Measurements from ENCODE around the gene NUP43. TPM values are rescaled to one million over a fixed set of nuclear protein-coding genes. Genes with fewer than 3 reads are reported as not detected.

The NUP43 gene
- total and polyA plus RNA-seq, 2 of the 13 experiments (the other 11 are each of a cell fraction or from before 2014, with no cell fraction given) = 38.9 to 85.1 TPM

GRCh38 chr6:149749594-149750135, 3.3 kb upstream of the NUP43 start, which contains the start of gene PCMT1:
Gene PCMT1, plus strand, starts transcription at chr6:149749741. Its CDS starts 161 bp downstream, at chr6:149749902.
- no peaks in the 10 kb centered on the region for H3K9me3 ChIP-seq (ENCODE audit: low read length)
- peak within 1 kb of the TSS; percentile 95 for H3K9ac ChIP-seq (ENCODE audit: insufficient read depth, low read depth, low read length)
- peak; percentile 86 for DNase-seq (ENCODE audit: low spot score)
- peaks cover 25% of the 10 kb centered on the region for H4K20me1 ChIP-seq (ENCODE audit: insufficient read depth, low read length)
- ChIA-PET CTCF (ENCODE audit: low intra/inter-chr PET ratio, low total read pairs) (no interaction called here), POLR2A (interaction anchor here (0.8 to 7.6 kb wide), 7 partner anchors 8 to 184 kb away, joined by 3 to 77 read pairs (median 7); partner anchors contain the start of genes GINM1 and LATS1)
- H3K27ac ChIP-seq (ENCODE audit: extremely low read length, insufficient read depth, low read length) = peak within 1 kb of the TSS; percentile 99
- intact Hi-C loops (cut with micrococcal nuclease; ENCODE audit: unreplicated experiment) = loop anchor here (5.0 kb wide), 1 partner anchor 113 kb away; the partner anchor contains the start of gene LRP11
- no TSS peak for BruUV-seq (replicated peaks)
- H3K4me1 ChIP-seq (ENCODE audit: insufficient read depth, low read length) = peaks cover 65% of the 10 kb centered on the region
- FAIRE-seq = no peak
- no peaks in the 10 kb centered on the region; a peak in 1 of 5 replicates for H3K36me3 ChIP-seq (replicated peaks in 1 of 2; ENCODE audit: control insufficient read depth in 1 of 2, insufficient read depth in 2 of 2, low read length in 2 of 2)
- peak within 1 kb of the TSS; percentile 99 for H2AFZ ChIP-seq (ENCODE audit: low read length)
- H3K4me2 ChIP-seq (ENCODE audit: low read depth, low read length) = peak within 1 kb of the TSS; percentile 100
- H3K79me2 ChIP-seq (ENCODE audit: insufficient read depth, low read length) = peaks cover 67% of the 10 kb centered on the region
- 0% methylated on average over 6 of the region's 60 CpGs for WGBS (ENCODE audit: low lambda C conversion rate)
- in situ Hi-C loops (cut with HindIII; ENCODE audit: extremely low pct_ligation_motif_present, low pct_unique_long_range_greater_than_20kb) = no loop called here
- H3K27me3 ChIP-seq (ENCODE audit: control insufficient read depth in 1 of 2, insufficient read depth in 2 of 2, low read length in 2 of 2) = no peaks in the 10 kb centered on the region; a peak in 1 of 5 replicates
- H3K4me3 ChIP-seq (replicated peaks in 1 of 3; ENCODE audit: insufficient read depth in 1 of 3, low read depth in 2 of 3, low read length in 3 of 3) = peak within 1 kb of the TSS; percentile 70 to 96 (median 95)
- ATAC-seq = peak; percentile 88
- TF ChIP-seq SUZ12 (IDR thresholded peaks at IDR 0.05; ENCODE audit: low read depth, low read length) (peak; percentile 53; the same call in 1 of the 2 replicates), ZNF703 (CRISPR knock-in tag; IDR thresholded peaks at IDR 0.05; ENCODE audit: borderline replicate concordance) (no peak; the same call in 1 of the 2 replicates), PHB2 (IDR thresholded peaks at IDR 0.05; ENCODE audit: partially characterized antibody) (no peak), ZNF33B (CRISPR knock-in tag; IDR thresholded peaks at IDR 0.05) (peak; percentile 85; the same call in 1 of the 2 replicates), ZNF280D (CRISPR knock-in tag; IDR thresholded peaks at IDR 0.05) (peak; percentile 72), SRSF1 (optimal IDR thresholded peaks at IDR 0.05; ENCODE audit: low read depth, low read length) (peak; percentile 38), ZNF704 (CRISPR knock-in tag; IDR thresholded peaks at IDR 0.05; ENCODE audit: borderline replicate concordance) (peak; percentile 63; the same call in 1 of the 2 replicates), EED (CRISPR knock-in tag; IDR thresholded peaks at IDR 0.05) (peak; percentile 68; the same call in 1 of the 2 replicates), ZNF263 (CRISPR knock-in tag; IDR thresholded peaks at IDR 0.05) (0 out of 2 replicates have a peak, but pooled peaks have one; percentile 25), PBX2 (CRISPR knock-in tag; IDR thresholded peaks at IDR 0.05) (no peak), RXRB (CRISPR knock-in tag; IDR thresholded peaks at IDR 0.05; ENCODE audit: borderline replicate concordance) (no peak), ATF7-NPFF (CRISPR knock-in tag; IDR thresholded peaks at IDR 0.05; ENCODE audit: low read depth) (peak; percentile 77; the same call in 1 of the 2 replicates), REST (IDR thresholded peaks at IDR 0.05; ENCODE audit: borderline replicate concordance in 1 of 2, low read depth in 1 of 2, low read length in 2 of 2) (0 out of 4 replicates have a peak, but pooled peaks of 1 of the 2 experiments have one; percentile 9), HNF4A (CRISPR knock-in tag; IDR thresholded peaks at IDR 0.05) (no peak)

Measured in HepG2 (cell line).